Left lung (tissue), 10 donors: ENCODE results near the gene SDK2. TPM values are rescaled to one million over a fixed set of nuclear protein-coding genes. Genes with fewer than 3 reads are reported as not detected.
"Not testable (repeated sequence)": the region's sequence is repeated elsewhere in the genome, so short reads cannot be mapped to it uniquely, and the experiment has no call there.

Experiments
- ATAC-seq: fragments of 200-7000 bp; cut with Tn5 transposase; one replicate; pipeline ENCODE4 v1.9.1; 2020; ENCODE audit warnings: moderate library complexity
- DNase-seq, 4 donors: peaks; one replicate each; pipeline ENCODE4 v3.0.0-alpha.2; 2013 to 2020
- H3K27ac ChIP-seq, 2 donors: fragments of 200-600 bp; sonication (generic) in 1 of 2; one replicate each; pipeline versions ENCODE4 v1.5.0 to v1.8.0; 2020 to 2021
- H3K27me3 ChIP-seq, 2 donors: fragments of 200-600 bp; sonication (generic) in 1 of 2; one replicate each; pipeline versions ENCODE4 v1.5.0 to v1.8.0; 2020 to 2021
- H3K36me3 ChIP-seq, 2 donors: fragments of 200-600 bp; sonication (generic) in 1 of 2; one replicate each; pipeline versions ENCODE4 v1.5.0 to v1.8.0; 2020 to 2021
- H3K4me1 ChIP-seq, 2 donors: fragments of 200-600 bp; one replicate each; pipeline ENCODE4 v1.8.0; 2021
- H3K4me3 ChIP-seq, 2 donors: fragments of 200-600 bp; sonication (generic) in 1 of 2; one replicate each; pipeline versions ENCODE4 v1.5.0 to v1.8.0; 2020 to 2021; ENCODE audit warnings: mild to moderate bottlenecking in 1 of 2
- H3K9me3 ChIP-seq, 2 donors: fragments of 200-600 bp; sonication (generic) in 1 of 2; one replicate each; pipeline versions ENCODE4 v1.5.0 to v1.8.0; 2020 to 2021
- CTCF ChIP-seq, 2 donors: fragments of 200-600 bp; sonication (generic) in 1 of 2; IDR thresholded peaks; one replicate each; pipeline versions ENCODE4 v1.5.0 to v1.8.0; 2021; ENCODE audit warnings: antibody characterized with exemption in 2 of 2
- intact Hi-C, 2 donors: fragments of 100-400 bp; cut with DNase I; formaldehyde crosslinking; loops; one replicate each; pipeline versions ENCODE4 v1.11.2 to v1.14.2; 2022
- polyA plus RNA-seq, 6 donors: library from polyadenylated mRNA; unstranded; fragments of 120-200 nt; gene quantifications; one replicate each; pipeline ENCODE4 v1.2.1, GENCODE V29; 2013; ENCODE audit not compliant: insufficient read length in 6 of 6
- total RNA-seq, 2 donors: library from RNA; stranded (reverse); fragmentation: NEBNext Ultra II Directional; extraction: Animal tissue kit (Norgen Biotek cat#: 25700); gene quantifications; one replicate each; pipeline ENCODE4 v1.2.1, GENCODE V29; 2021
- donor health status: DM: no; HTN: yes; CAD: no.
- donor health status: DM: no; HTN: no; CAD: no.

SDK2 gene
- total and polyA plus RNA-seq, 8 donors, result 6.0 to 10.9 (median 7.5) TPM

GRCh38 chr17:73311781-73312641 is 332.2 kb downstream of the SDK2 start, which contains the start of gene CDC42EP4:
Gene CDC42EP4 (minus strand): TSS chr17:73312001. CDS start chr17:73286500, 25,501 bp downstream.
- H3K27ac ChIP-seq, result peak within 1 kb of the TSS; percentile 84 to 97
- H3K4me3 ChIP-seq, result peak within 1 kb of the TSS; percentile 97 to 100
- DNase-seq, result peak; percentile 94 to 98 (median 96)
- intact Hi-C loops, result no loop called here
- no peaks in the 10 kb centered on the region for H3K36me3 ChIP-seq
- H3K27me3 ChIP-seq, result no peaks in the 10 kb centered on the region
- H3K4me1 ChIP-seq, result peaks cover 23 to 40% of the 10 kb centered on the region in 2 donors
- peak; percentile 84 for ATAC-seq
- no peaks in the 10 kb centered on the region for H3K9me3 ChIP-seq
- TF ChIP-seq CTCF (IDR thresholded peaks at IDR 0.05), result no peak

- intact Hi-C loops, result no loop called here
- peak; percentile 13 for ATAC-seq
Measured at GRCh38 chr17:73311428-73311780, 332.8 kb downstream of the SDK2 start.

GRCh38 chr17:73309727-73310596 is 334.3 kb downstream of the SDK2 start:
- intact Hi-C loops, result no loop called here
- Histone ChIP-seq H3K27ac (peak overlapping the region; percentile 84 to 97), H3K9me3 (no peaks in the 10 kb centered on the region), H3K36me3 (no peaks in the 10 kb centered on the region), H3K4me1 (peaks cover 42 to 60% of the 10 kb centered on the region in 2 donors), H3K4me3 (peak overlapping the region; percentile 97 to 100), H3K27me3 (no peaks in the 10 kb centered on the region)
- no peak for TF ChIP-seq CTCF (IDR thresholded peaks at IDR 0.05)
- ATAC-seq (no peak), DNase-seq (peak in 3 of 4 donors; percentile 49 to 80 (median 67))

More at GRCh38 chr17:73311428-73311780, 332.8 kb downstream of the SDK2 start:
- Histone ChIP-seq H3K9me3 (no peaks in the 10 kb centered on the region), H3K36me3 (no peaks in the 10 kb centered on the region), H3K27me3 (no peaks in the 10 kb centered on the region), H3K4me1 (peaks cover 29 to 46% of the 10 kb centered on the region in 2 donors), H3K27ac (peak overlapping the region; percentile 84 to 97), H3K4me3 (peak overlapping the region; percentile 97 to 100)
- DNase-seq, result peak in 1 of 4 donors; percentile 87
- TF ChIP-seq CTCF (IDR thresholded peaks at IDR 0.05), result no peak

GRCh38 chr17:73308959-73309358 is 335.3 kb downstream of the SDK2 start:
- DNase-seq, intact Hi-C loops, H3K36me3 ChIP-seq, H3K27me3 ChIP-seq, H3K9me3 ChIP-seq, ATAC-seq: not testable (repeated sequence)
- H3K4me3 ChIP-seq, result peak overlapping the region in 1 of 2 donors; percentile 100
- H3K4me1 ChIP-seq, result peaks cover 50 to 70% of the 10 kb centered on the region in 2 donors
- H3K27ac ChIP-seq, result peak overlapping the region; percentile 84 to 97

GRCh38 chr17:73308017-73308823 is 336.0 kb downstream of the SDK2 start:
- peak overlapping the region; percentile 84 to 97 for H3K27ac ChIP-seq
- H3K4me1 ChIP-seq, result peaks cover 54 to 78% of the 10 kb centered on the region in 2 donors
- no peaks in the 10 kb centered on the region for H3K9me3 ChIP-seq
- H3K27me3 ChIP-seq, result no peaks in the 10 kb centered on the region
- no peaks in the 10 kb centered on the region for H3K36me3 ChIP-seq
- H3K4me3 ChIP-seq, result peak overlapping the region in 1 of 2 donors; percentile 100
- ATAC-seq, result peak; percentile 22
- peak; percentile 78 to 95 (median 88) for DNase-seq
- TF ChIP-seq CTCF (IDR thresholded peaks at IDR 0.05), result no peak
- intact Hi-C loops, result no loop called here
